Measurements from ENCODE around the gene CYB561. TPM values are rescaled to one million over a fixed set of nuclear protein-coding genes. Genes with fewer than 3 reads are reported as not detected.

The CYB561 gene
- polyA plus RNA-seq, 3 donors, result 5.2 to 11.8 (median 8.3) TPM

- no peak overlapping the region for H3K9ac ChIP-seq (ENCODE audit: insufficient read depth, low read length, poor library complexity, severe bottlenecking)
- H3K27me3 ChIP-seq (ENCODE audit: control insufficient read depth in 2 of 2, insufficient read depth in 2 of 2, low read length in 2 of 2), result no peaks in the 10 kb centered on the region
- peak overlapping the region; percentile 76 for H3K4me2 ChIP-seq (replicated peaks; ENCODE audit: extremely low read depth, low read length, poor library complexity, severe bottlenecking)
- DNase-seq, result no peak
- H3K4me1 Mint-ChIP-seq, result peaks cover 33% of the 10 kb centered on the region
- H4K20me1 ChIP-seq (ENCODE audit: insufficient read depth, low read length), result no peaks in the 10 kb centered on the region
- H3K9me3 Mint-ChIP-seq, result peaks cover 0 to 3% (median 0%) of the 10 kb centered on the region in 7 donors
- H3K36me3 Mint-ChIP-seq, result peaks cover 3% of the 10 kb centered on the region in 2 donors
- intact Hi-C loops (cut with micrococcal nuclease), result loop anchor here in 1 of 2 donors (10.0 kb wide), 1 partner anchor 100 kb away; no protein-coding TSS in a partner anchor
- H3K27ac ChIP-seq (ENCODE audit: low read depth in 1 of 2, low read length in 2 of 2), result no peak overlapping the region
- H3K4me1 ChIP-seq (ENCODE audit: control insufficient read depth in 1 of 2, insufficient read depth in 2 of 2, low read length in 2 of 2), result peaks cover 28 to 41% of the 10 kb centered on the region in 2 donors
- no peak overlapping the region for H2AFZ ChIP-seq (ENCODE audit: insufficient read depth, low read depth, low read length, poor library complexity, severe bottlenecking)
- peaks cover 12 to 24% (median 20%) of the 10 kb centered on the region in 3 donors for H3K27me3 Mint-ChIP-seq (ENCODE audit: low read depth in 3 of 3)
- H3K27ac Mint-ChIP-seq, result peak overlapping the region in 4 of 7 donors; percentile 5 to 55 (median 32)
- WGBS (ENCODE audit: insufficient coverage), result no CpG with 5 or more reads among the region's 7 CpGs
- no peak for TF ChIP-seq CTCF (IDR thresholded peaks at IDR 0.05)
- peak overlapping the region; percentile 69 to 80 for H3K4me3 Mint-ChIP-seq
- peak overlapping the region in 1 of 3 experiments; percentile 75 for H3K4me3 ChIP-seq (replicated peaks in 1 of 3; ENCODE audit: low read depth in 2 of 3, low read length in 3 of 3)
- no peaks in the 10 kb centered on the region for H3K79me2 ChIP-seq (ENCODE audit: insufficient read depth, low read length)
- H3K9me3 ChIP-seq (replicated peaks in 1 of 2; ENCODE audit: control insufficient read depth in 1 of 2, insufficient read depth in 1 of 2, low read length in 2 of 2), result no peaks in the 10 kb centered on the region
- H3K36me3 ChIP-seq (replicated peaks in 1 of 2; ENCODE audit: control insufficient read depth in 1 of 2, insufficient read depth in 2 of 2, low read length in 2 of 2), result no peaks in the 10 kb centered on the region
These were observed 1.0 kb downstream of the CYB561 start for GRCh38 chr17:63445065-63445464.

- intact Hi-C loops (cut with micrococcal nuclease), result loop anchor here in 1 of 2 donors (10.0 kb wide), 1 partner anchor 100 kb away; no protein-coding TSS in a partner anchor
- no peak overlapping the region for H3K9ac ChIP-seq (ENCODE audit: insufficient read depth, low read length, poor library complexity, severe bottlenecking)
- TF ChIP-seq CTCF (IDR thresholded peaks at IDR 0.05), result no peak
- no peaks in the 10 kb centered on the region for H3K36me3 ChIP-seq (replicated peaks in 1 of 2; ENCODE audit: control insufficient read depth in 1 of 2, insufficient read depth in 2 of 2, low read length in 2 of 2)
- Mint-ChIP-seq H3K27ac (no peak overlapping the region), H3K36me3 (peaks cover 3% of the 10 kb centered on the region in 2 donors), H3K9me3 (peaks cover 0 to 3% (median 0%) of the 10 kb centered on the region in 7 donors), H3K27me3 (ENCODE audit: low read depth in 3 of 3) (peaks cover 12 to 22% (median 17%) of the 10 kb centered on the region in 3 donors), H3K4me3 (no peak overlapping the region), H3K4me1 (peaks cover 35% of the 10 kb centered on the region)
- H3K4me3 ChIP-seq (replicated peaks in 1 of 3; ENCODE audit: low read depth in 2 of 3, low read length in 3 of 3), result no peak overlapping the region
- peaks cover 34 to 46% of the 10 kb centered on the region in 2 donors for H3K4me1 ChIP-seq (ENCODE audit: control insufficient read depth in 1 of 2, insufficient read depth in 2 of 2, low read length in 2 of 2)
- no peaks in the 10 kb centered on the region for H4K20me1 ChIP-seq (ENCODE audit: insufficient read depth, low read length)
- no peaks in the 10 kb centered on the region for H3K79me2 ChIP-seq (ENCODE audit: insufficient read depth, low read length)
- WGBS (ENCODE audit: insufficient coverage), result 88% methylated on average over 1 of the region's 3 CpGs
- no peak overlapping the region for H3K4me2 ChIP-seq (replicated peaks; ENCODE audit: extremely low read depth, low read length, poor library complexity, severe bottlenecking)
- no peaks in the 10 kb centered on the region for H3K27me3 ChIP-seq (ENCODE audit: control insufficient read depth in 2 of 2, insufficient read depth in 2 of 2, low read length in 2 of 2)
- no peaks in the 10 kb centered on the region for H3K9me3 ChIP-seq (replicated peaks in 1 of 2; ENCODE audit: control insufficient read depth in 1 of 2, insufficient read depth in 1 of 2, low read length in 2 of 2)
- H3K27ac ChIP-seq (ENCODE audit: low read depth in 1 of 2, low read length in 2 of 2), result no peak overlapping the region
- no peak overlapping the region for H2AFZ ChIP-seq (ENCODE audit: insufficient read depth, low read depth, low read length, poor library complexity, severe bottlenecking)
- DNase-seq, result no peak
These were observed 1.6 kb downstream of the CYB561 start for GRCh38 chr17:63444457-63444856.
